H1 (cell line): ENCODE data around the gene NDUFA12. TPM values are rescaled to one million over a fixed set of nuclear protein-coding genes. Genes with fewer than 3 reads are reported as not detected.
A peak's percentile ranks its signal among the peaks of the same experiment; 100 is the strongest.

Experiments used
- BRCA1 ChIP-seq: IDR thresholded peaks from 2 replicates; pipeline ENCODE4 v1.6.1; 2012; ENCODE audit warnings: low read depth, low read length, improper control_type of control experiment
- CHD2 ChIP-seq: IDR thresholded peaks from 2 replicates; pipeline ENCODE4 v1.6.1; 2012; ENCODE audit warnings: low read length, improper control_type of control experiment
- EGR1 ChIP-seq: IDR thresholded peaks from 2 replicates; pipeline ENCODE4 v1.6.1; 2011; ENCODE audit warnings: low read depth, low read length, borderline replicate concordance
- EP300 ChIP-seq, 2 experiments: IDR thresholded peaks; 1 replicate in 1 of 2; 2 replicates in 1 of 2; pipeline ENCODE4 v1.6.1; 2011 to 2012; ENCODE audit warnings: low read depth in 2 of 2, low read length in 2 of 2, mild to moderate bottlenecking in 2 of 2, borderline replicate concordance in 1 of 2, inconsistent platforms in 1 of 2, moderate library complexity in 1 of 2
- FOSL1 ChIP-seq: IDR thresholded peaks from 2 replicates; pipeline ENCODE4 v1.6.1; 2011; ENCODE audit warnings: mild to moderate bottlenecking, low read depth, low read length, moderate library complexity; ENCODE audit not compliant: insufficient read depth
- MAX ChIP-seq: IDR thresholded peaks from 2 replicates; pipeline ENCODE4 v1.6.1; 2012; ENCODE audit warnings: inconsistent platforms
- SP1 ChIP-seq: IDR thresholded peaks from 2 replicates; pipeline ENCODE4 v1.6.1; 2011; ENCODE audit warnings: low read depth, low read length
- TAF1 ChIP-seq: IDR thresholded peaks from 2 replicates; pipeline ENCODE4 v1.6.1; 2011; ENCODE audit warnings: mild to moderate bottlenecking, low read depth, low read length
- TEAD4 ChIP-seq: IDR thresholded peaks from 2 replicates; pipeline ENCODE4 v1.6.1; 2012; ENCODE audit warnings: low read depth, low read length, inconsistent platforms, mixed read lengths
- polyA plus RNA-seq, 7 experiments: library from polyadenylated mRNA; depleted of rRNA in 3 of 7; stranded (reverse) in 5 of 7; unstranded in 2 of 7; fragments of >200 nt in 5 of 7; fragments of 200-250 nt in 2 of 7; gene quantifications; 1 replicate in 5 of 7; 2 replicates in 1 of 7; 4 replicates in 1 of 7; pipeline versions ENCODE4 v1.2.1 to v1.2.3, GENCODE V29; 2011 to 2013; ENCODE audit warnings: missing spikeins in 2 of 7, mixed read lengths in 2 of 7
- total RNA-seq: library from RNA; stranded (reverse); fragmentation: NEBNext Ultra II Directional; extraction: Animal tissue kit (Norgen Biotek cat#: 25700); gene quantifications from 2 replicates; pipeline ENCODE4 v1.2.1, GENCODE V29; 2021
- TF ChIP-seq, protein P1 (sequence below): fragments of 300-600 bp; sonication (generic); IDR thresholded peaks from 2 replicates; pipeline ENCODE4 v1.7.1; 2012; ENCODE audit warnings: low read length, moderate library complexity, mild to moderate bottlenecking, inconsistent platforms; ENCODE audit not compliant: insufficient replicate concordance

The NDUFA12 gene
- total and polyA plus RNA-seq, 2 of the 8 experiments (the other 6 are each of a cell fraction or from before 2014, with no cell fraction given): 98.1 to 157 TPM

- TF ChIP-seq, protein P1, sequence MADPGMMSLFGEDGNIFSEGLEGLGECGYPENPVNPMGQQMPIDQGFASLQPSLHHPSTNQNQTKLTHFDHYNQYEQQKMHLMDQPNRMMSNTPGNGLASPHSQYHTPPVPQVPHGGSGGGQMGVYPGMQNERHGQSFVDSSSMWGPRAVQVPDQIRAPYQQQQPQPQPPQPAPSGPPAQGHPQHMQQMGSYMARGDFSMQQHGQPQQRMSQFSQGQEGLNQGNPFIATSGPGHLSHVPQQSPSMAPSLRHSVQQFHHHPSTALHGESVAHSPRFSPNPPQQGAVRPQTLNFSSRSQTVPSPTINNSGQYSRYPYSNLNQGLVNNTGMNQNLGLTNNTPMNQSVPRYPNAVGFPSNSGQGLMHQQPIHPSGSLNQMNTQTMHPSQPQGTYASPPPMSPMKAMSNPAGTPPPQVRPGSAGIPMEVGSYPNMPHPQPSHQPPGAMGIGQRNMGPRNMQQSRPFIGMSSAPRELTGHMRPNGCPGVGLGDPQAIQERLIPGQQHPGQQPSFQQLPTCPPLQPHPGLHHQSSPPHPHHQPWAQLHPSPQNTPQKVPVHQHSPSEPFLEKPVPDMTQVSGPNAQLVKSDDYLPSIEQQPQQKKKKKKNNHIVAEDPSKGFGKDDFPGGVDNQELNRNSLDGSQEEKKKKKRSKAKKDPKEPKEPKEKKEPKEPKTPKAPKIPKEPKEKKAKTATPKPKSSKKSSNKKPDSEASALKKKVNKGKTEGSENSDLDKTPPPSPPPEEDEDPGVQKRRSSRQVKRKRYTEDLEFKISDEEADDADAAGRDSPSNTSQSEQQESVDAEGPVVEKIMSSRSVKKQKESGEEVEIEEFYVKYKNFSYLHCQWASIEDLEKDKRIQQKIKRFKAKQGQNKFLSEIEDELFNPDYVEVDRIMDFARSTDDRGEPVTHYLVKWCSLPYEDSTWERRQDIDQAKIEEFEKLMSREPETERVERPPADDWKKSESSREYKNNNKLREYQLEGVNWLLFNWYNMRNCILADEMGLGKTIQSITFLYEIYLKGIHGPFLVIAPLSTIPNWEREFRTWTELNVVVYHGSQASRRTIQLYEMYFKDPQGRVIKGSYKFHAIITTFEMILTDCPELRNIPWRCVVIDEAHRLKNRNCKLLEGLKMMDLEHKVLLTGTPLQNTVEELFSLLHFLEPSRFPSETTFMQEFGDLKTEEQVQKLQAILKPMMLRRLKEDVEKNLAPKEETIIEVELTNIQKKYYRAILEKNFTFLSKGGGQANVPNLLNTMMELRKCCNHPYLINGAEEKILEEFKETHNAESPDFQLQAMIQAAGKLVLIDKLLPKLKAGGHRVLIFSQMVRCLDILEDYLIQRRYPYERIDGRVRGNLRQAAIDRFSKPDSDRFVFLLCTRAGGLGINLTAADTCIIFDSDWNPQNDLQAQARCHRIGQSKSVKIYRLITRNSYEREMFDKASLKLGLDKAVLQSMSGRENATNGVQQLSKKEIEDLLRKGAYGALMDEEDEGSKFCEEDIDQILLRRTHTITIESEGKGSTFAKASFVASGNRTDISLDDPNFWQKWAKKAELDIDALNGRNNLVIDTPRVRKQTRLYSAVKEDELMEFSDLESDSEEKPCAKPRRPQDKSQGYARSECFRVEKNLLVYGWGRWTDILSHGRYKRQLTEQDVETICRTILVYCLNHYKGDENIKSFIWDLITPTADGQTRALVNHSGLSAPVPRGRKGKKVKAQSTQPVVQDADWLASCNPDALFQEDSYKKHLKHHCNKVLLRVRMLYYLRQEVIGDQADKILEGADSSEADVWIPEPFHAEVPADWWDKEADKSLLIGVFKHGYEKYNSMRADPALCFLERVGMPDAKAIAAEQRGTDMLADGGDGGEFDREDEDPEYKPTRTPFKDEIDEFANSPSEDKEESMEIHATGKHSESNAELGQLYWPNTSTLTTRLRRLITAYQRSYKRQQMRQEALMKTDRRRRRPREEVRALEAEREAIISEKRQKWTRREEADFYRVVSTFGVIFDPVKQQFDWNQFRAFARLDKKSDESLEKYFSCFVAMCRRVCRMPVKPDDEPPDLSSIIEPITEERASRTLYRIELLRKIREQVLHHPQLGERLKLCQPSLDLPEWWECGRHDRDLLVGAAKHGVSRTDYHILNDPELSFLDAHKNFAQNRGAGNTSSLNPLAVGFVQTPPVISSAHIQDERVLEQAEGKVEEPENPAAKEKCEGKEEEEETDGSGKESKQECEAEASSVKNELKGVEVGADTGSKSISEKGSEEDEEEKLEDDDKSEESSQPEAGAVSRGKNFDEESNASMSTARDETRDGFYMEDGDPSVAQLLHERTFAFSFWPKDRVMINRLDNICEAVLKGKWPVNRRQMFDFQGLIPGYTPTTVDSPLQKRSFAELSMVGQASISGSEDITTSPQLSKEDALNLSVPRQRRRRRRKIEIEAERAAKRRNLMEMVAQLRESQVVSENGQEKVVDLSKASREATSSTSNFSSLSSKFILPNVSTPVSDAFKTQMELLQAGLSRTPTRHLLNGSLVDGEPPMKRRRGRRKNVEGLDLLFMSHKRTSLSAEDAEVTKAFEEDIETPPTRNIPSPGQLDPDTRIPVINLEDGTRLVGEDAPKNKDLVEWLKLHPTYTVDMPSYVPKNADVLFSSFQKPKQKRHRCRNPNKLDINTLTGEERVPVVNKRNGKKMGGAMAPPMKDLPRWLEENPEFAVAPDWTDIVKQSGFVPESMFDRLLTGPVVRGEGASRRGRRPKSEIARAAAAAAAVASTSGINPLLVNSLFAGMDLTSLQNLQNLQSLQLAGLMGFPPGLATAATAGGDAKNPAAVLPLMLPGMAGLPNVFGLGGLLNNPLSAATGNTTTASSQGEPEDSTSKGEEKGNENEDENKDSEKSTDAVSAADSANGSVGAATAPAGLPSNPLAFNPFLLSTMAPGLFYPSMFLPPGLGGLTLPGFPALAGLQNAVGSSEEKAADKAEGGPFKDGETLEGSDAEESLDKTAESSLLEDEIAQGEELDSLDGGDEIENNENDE: no peak
- TF ChIP-seq EP300 (IDR thresholded peaks at IDR 0.05; ENCODE audit: borderline replicate concordance in 1 of 2, low read depth in 2 of 2, low read length in 2 of 2) (no peak), CHD2 (no peak), SP1 (0 out of 2 replicates have a peak, but pooled peaks have one; percentile 53), BRCA1 (no peak), TAF1 (peak; percentile 94), MAX (no peak; the same call in 1 of the 2 replicates), TEAD4 (0 out of 2 replicates have a peak, but pooled peaks have one; percentile 6), FOSL1 (no peak), EGR1 (no peak)
Measured at GRCh38 chr12:95003213-95003920, at the start of gene NDUFA12 (continued).
